ENCODE measurements around the gene SLC25A44.
A peak's percentile ranks its signal among the peaks of the same experiment; 100 is the strongest.

Gene SLC25A44

DNA sequence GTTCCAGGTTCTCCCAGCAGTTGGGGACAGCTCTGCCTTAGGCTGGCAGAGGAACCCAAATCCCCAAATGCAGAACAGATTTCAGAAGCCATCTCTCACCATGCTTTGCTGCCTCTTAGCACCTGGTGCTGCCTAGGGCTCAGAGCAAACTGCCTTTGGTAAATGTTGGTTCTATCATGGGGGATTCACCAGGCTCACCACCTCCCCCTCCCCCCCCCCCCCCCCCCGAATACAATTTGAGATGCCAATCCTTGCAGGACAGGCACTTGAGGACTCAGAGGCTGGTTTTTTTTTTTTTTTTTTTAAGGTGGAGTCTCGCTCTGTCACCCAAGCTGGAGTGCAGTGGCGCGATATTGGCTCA lies 54.4 kb downstream of the SLC25A44 start:
- Mint-ChIP-seq H3K4me1 (ENCODE audit: low read depth) (peaks cover 23% of the 10 kb centered on the region), H3K27me3 (no peaks in the 10 kb centered on the region), H3K4me3 (no peak overlapping the region), H3K36me3 (no peaks in the 10 kb centered on the region), H3K27ac (no peak overlapping the region), H3K9me3 (ENCODE audit: low read depth) (no peaks in the 10 kb centered on the region)

DNA sequence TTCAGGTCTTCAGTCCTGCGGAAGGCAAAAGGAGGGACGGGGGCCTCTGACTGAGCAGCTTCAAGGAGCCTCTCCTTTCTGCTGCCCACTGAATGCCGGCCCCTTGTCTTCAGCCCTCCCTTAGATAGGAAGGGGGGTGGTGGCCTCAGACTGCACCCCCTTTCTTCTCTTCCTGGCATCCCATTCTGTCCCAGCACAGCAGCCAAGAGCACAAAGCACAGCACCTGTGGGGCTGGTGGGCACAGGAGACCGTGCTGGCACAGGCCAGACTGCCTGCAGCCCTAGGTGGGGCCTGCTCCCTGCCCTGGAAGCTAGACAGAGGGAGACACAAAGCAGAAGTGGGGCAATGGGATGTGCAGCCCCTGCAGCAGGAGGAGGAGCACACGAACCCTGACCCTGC lies 55.7 kb downstream of the SLC25A44 start:
- H3K4me3 Mint-ChIP-seq, result no peak overlapping the region

DNA sequence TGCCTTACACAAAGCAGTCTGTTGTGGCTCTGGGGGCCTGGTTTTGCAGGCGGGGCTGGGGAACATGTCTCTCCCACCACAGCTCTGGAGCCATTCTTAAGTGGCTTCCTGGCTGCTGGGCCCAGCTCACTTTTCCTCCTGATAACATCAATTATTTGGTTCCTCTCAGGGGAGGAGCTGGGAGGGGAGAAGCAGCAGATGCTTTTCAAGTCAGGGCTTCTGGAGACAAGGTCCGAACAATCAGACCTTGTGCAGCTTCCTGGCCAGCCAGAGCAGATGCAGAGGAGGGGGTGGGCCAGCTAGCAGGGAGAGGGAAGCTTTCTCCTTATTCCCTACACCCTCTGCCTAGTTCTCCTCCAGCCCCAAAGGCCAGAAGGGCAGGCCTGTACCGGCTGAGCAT lies 57.6 kb downstream of the SLC25A44 start:
- Mint-ChIP-seq H3K4me1 (ENCODE audit: low read depth) (peaks cover 6% of the 10 kb centered on the region), H3K27ac (peak overlapping the region; percentile 16)

More for the DNA sequence above, 55.7 kb downstream of the SLC25A44 start:
- Mint-ChIP-seq H3K4me1 (ENCODE audit: low read depth) (peaks cover 19% of the 10 kb centered on the region), H3K27ac (no peak overlapping the region), H3K27me3 (no peaks in the 10 kb centered on the region), H3K9me3 (ENCODE audit: low read depth) (no peaks in the 10 kb centered on the region), H3K36me3 (no peaks in the 10 kb centered on the region)

DNA sequence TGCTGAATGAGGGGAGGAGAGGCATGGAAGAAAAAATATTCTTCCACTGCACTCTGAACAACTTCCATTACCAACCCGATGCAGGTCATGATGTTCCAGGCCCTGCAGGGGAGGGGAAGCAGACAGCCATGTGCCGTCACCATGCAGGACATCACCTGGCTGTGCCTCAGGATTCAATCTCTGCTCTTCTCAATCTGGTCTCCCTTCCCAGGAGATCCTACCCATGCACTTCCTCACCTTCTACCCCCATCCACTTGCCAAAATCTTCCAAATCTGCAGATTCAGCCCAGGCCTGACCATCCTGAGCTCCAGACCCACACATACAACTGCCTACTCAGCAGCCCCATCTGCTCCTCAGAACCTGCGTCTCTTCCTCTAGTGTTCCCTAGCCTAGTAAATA lies 59.7 kb downstream of the SLC25A44 start:
- no peak overlapping the region for H3K4me3 Mint-ChIP-seq
- H3K27ac Mint-ChIP-seq, result peak overlapping the region; percentile 41
- no peaks in the 10 kb centered on the region for H3K36me3 Mint-ChIP-seq
- H3K27me3 Mint-ChIP-seq, result no peaks in the 10 kb centered on the region
- H3K9me3 Mint-ChIP-seq (ENCODE audit: low read depth), result no peaks in the 10 kb centered on the region
- peaks cover 14% of the 10 kb centered on the region for H3K4me1 Mint-ChIP-seq (ENCODE audit: low read depth)

More for the DNA sequence above, 57.6 kb downstream of the SLC25A44 start:
- H3K36me3 Mint-ChIP-seq, result no peaks in the 10 kb centered on the region
- H3K9me3 Mint-ChIP-seq (ENCODE audit: low read depth), result no peaks in the 10 kb centered on the region
- no peaks in the 10 kb centered on the region for H3K27me3 Mint-ChIP-seq
- H3K4me3 Mint-ChIP-seq, result no peak overlapping the region

DNA sequence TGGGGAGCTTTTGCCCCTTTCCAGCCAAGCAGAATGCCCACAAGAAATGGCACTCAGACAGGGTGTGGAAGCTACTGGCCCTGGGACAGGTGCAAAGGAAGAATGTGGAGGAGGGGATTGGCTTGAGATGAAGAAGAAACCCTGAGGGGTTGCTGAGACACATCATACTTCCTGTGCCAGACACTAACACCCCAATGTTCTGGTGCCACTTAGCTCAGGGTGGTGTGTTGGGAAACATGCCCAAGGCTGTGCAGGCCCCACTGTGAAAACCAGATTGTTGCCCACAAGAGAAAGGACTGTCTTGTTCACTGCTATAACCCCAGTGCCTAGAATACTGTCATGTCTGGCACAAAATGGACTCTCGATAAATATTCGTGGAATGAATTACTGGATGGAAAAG lies 63.8 kb downstream of the SLC25A44 start:
- Mint-ChIP-seq H3K4me1 (ENCODE audit: low read depth) (peaks cover 14% of the 10 kb centered on the region), H3K36me3 (peaks cover 3% of the 10 kb centered on the region), H3K27me3 (no peaks in the 10 kb centered on the region), H3K27ac (peak overlapping the region; percentile 38), H3K9me3 (ENCODE audit: low read depth) (no peaks in the 10 kb centered on the region), H3K4me3 (no peak overlapping the region)

DNA sequence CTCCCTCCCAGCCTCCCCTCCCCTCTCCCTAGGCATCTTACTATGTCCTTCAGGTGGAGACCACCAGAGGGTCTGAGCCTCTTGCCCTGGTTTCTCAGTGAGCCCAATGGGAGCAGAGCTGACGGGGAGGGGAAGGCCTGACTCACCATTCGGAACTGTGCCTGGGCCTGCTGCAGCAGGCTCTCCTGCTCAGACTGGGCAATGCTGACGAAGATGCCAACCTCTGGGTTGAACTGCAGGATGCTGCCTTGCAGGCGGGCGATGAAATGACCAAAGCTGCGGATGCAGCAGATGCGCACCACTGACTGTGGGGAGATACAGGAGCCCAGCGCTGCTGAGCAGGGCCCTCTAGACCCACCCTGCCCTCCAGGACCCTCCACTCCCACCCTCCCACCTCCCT lies 65.0 kb downstream of the SLC25A44 start:
- H3K4me3 Mint-ChIP-seq, result no peak overlapping the region
- no peak overlapping the region for H3K27ac Mint-ChIP-seq
- no peaks in the 10 kb centered on the region for H3K9me3 Mint-ChIP-seq (ENCODE audit: low read depth)
- H3K36me3 Mint-ChIP-seq, result peaks cover 9% of the 10 kb centered on the region
- no peaks in the 10 kb centered on the region for H3K27me3 Mint-ChIP-seq
- peaks cover 18% of the 10 kb centered on the region for H3K4me1 Mint-ChIP-seq (ENCODE audit: low read depth)

DNA sequence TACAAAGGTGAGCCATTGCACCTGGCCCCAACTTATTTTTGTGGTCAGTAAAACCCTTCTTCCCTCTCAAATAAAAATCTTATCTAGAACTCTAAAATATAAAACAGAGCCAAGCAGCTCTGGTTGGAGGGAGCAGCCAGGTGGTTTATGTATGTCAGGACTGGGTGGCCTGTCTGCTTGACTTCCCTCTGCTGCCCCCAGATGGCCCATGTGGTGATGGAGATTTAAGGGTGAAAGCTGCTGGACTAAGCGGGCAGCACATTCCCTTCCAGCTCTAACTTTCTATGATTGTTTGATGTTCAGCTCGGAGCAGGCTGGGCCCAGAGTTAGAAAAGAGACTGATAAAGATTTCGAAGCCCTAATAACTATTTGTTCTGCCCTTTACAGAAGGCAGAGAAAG lies 65.9 kb downstream of the SLC25A44 start:
- Mint-ChIP-seq H3K36me3 (peaks cover 12% of the 10 kb centered on the region), H3K9me3 (ENCODE audit: low read depth) (no peaks in the 10 kb centered on the region), H3K27me3 (no peaks in the 10 kb centered on the region), H3K4me3 (no peak overlapping the region), H3K4me1 (ENCODE audit: low read depth) (peaks cover 18% of the 10 kb centered on the region), H3K27ac (no peak overlapping the region)

DNA sequence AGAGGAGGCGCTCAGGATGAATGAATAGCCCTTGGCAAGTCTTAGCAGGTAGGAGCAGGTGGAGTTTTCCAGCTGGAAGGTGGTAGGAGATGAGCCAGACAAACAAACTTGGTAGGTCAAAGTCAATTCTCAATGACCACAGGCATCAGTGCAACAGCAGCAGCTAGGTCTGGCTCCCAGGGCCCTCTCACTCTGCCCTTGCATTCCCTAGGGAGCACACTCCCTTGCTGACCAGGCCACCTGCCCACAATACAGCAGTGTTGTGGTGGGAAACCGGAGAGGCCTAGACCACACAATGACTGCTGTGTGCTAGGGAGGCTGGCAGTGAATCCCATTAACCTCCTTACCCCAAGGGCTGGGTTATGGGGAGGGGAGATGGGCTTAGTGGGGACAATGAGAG lies 67.0 kb downstream of the SLC25A44 start:
- H3K4me1 Mint-ChIP-seq (ENCODE audit: low read depth), result peaks cover 18% of the 10 kb centered on the region
- no peaks in the 10 kb centered on the region for H3K27me3 Mint-ChIP-seq
- H3K9me3 Mint-ChIP-seq (ENCODE audit: low read depth), result no peaks in the 10 kb centered on the region
- no peak overlapping the region for H3K4me3 Mint-ChIP-seq
- peaks cover 12% of the 10 kb centered on the region for H3K36me3 Mint-ChIP-seq
- H3K27ac Mint-ChIP-seq, result peak overlapping the region; percentile 10

Data from activated naive CD8-positive, alpha-beta T cell (primary cell).